ENCODE results near the gene PGAM1.

DNA sequence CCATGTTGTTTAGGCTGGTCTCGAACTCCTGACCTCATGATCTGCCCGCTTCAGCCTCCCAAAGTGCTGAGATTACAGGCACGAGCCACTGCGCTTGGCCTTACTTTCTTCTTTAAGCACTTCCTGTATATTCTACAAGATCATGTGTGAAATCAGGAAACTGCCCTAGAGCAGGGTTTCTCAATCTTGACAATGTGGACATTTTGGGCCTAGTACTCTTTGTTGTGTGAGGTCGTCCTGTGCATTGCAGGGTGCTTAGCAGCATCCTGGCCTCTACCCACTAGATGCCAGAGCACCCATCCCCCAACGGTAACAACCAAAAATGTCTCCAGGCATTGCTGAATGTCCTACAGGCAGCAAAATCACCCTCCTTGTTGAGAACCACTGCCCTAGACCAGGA, 49.6 kb upstream of the PGAM1 start:
- TF ChIP-seq YY1 (IDR thresholded peaks at IDR 0.05; ENCODE audit: low read depth): no peak
- TF ChIP-seq EGR1 (IDR thresholded peaks at IDR 0.05): no peak
- TF ChIP-seq, protein P1, sequence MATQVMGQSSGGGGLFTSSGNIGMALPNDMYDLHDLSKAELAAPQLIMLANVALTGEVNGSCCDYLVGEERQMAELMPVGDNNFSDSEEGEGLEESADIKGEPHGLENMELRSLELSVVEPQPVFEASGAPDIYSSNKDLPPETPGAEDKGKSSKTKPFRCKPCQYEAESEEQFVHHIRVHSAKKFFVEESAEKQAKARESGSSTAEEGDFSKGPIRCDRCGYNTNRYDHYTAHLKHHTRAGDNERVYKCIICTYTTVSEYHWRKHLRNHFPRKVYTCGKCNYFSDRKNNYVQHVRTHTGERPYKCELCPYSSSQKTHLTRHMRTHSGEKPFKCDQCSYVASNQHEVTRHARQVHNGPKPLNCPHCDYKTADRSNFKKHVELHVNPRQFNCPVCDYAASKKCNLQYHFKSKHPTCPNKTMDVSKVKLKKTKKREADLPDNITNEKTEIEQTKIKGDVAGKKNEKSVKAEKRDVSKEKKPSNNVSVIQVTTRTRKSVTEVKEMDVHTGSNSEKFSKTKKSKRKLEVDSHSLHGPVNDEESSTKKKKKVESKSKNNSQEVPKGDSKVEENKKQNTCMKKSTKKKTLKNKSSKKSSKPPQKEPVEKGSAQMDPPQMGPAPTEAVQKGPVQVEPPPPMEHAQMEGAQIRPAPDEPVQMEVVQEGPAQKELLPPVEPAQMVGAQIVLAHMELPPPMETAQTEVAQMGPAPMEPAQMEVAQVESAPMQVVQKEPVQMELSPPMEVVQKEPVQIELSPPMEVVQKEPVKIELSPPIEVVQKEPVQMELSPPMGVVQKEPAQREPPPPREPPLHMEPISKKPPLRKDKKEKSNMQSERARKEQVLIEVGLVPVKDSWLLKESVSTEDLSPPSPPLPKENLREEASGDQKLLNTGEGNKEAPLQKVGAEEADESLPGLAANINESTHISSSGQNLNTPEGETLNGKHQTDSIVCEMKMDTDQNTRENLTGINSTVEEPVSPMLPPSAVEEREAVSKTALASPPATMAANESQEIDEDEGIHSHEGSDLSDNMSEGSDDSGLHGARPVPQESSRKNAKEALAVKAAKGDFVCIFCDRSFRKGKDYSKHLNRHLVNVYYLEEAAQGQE (IDR thresholded peaks at IDR 0.05; ENCODE audit: low read depth): no peak
- no peak for TF ChIP-seq TAF1 (IDR thresholded peaks at IDR 0.05; ENCODE audit: low read depth)
- TF ChIP-seq CEBPB (IDR thresholded peaks at IDR 0.05): no peak
- TF ChIP-seq, protein P2, sequence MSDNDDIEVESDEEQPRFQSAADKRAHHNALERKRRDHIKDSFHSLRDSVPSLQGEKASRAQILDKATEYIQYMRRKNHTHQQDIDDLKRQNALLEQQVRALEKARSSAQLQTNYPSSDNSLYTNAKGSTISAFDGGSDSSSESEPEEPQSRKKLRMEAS (IDR thresholded peaks at IDR 0.05): no peak
- no peak for TF ChIP-seq CREB1 (IDR thresholded peaks at IDR 0.05; ENCODE audit: low read depth)
- no peak for TF ChIP-seq TCF12 (IDR thresholded peaks at IDR 0.05; ENCODE audit: low read depth)
- no peak for TF ChIP-seq RAD21 (IDR thresholded peaks at IDR 0.05; ENCODE audit: low read depth)
- TF ChIP-seq EP300 (IDR thresholded peaks at IDR 0.05; ENCODE audit: borderline replicate concordance): no peak
- TF ChIP-seq, protein P3, sequence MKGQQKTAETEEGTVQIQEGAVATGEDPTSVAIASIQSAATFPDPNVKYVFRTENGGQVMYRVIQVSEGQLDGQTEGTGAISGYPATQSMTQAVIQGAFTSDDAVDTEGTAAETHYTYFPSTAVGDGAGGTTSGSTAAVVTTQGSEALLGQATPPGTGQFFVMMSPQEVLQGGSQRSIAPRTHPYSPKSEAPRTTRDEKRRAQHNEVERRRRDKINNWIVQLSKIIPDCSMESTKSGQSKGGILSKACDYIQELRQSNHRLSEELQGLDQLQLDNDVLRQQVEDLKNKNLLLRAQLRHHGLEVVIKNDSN (IDR thresholded peaks at IDR 0.05): no peak
- no peak for TF ChIP-seq NFIC (IDR thresholded peaks at IDR 0.05)
- no peak for TF ChIP-seq TEAD4 (IDR thresholded peaks at IDR 0.05)
